OCI-LY7 (cell line): ENCODE results near the gene PRR16. TPM values are rescaled to one million over a fixed set of nuclear protein-coding genes. Genes with fewer than 3 reads are reported as not detected.

Source experiments
- BruUV-seq: library from RNA; stranded (reverse); fragments of 400-500 nt; replicated peaks from 2 replicates; lab custom pipeline; 2021; lab: Mats Ljungman, UMichigan
- CTCF ChIA-PET: fragments of 300-600 bp; sonication (Branson Sonifier 250); formaldehyde crosslinking; loops from one replicate; lab custom pipeline; 2022; ENCODE audit warnings: antibody characterized with exemption; ENCODE audit not compliant: unreplicated experiment; lab: Charles Lee
- POLR2A ChIA-PET: fragments of 300-600 bp; sonication (Branson Sonifier 250); formaldehyde crosslinking; loops from one replicate; lab custom pipeline; 2022; ENCODE audit warnings: antibody characterized with exemption; lab: Charles Lee
- DNase-seq: peaks from one replicate; pipeline ENCODE4 v3.0.0-alpha.2; 2015; ENCODE audit warnings: low spot score
- H2AFZ ChIP-seq: fragments of 200-600 bp; sonication (generic), shearing (Covaris generic); 2 replicates; pipeline ENCODE4 v1.6.1; 2014; ENCODE audit warnings: mild to moderate bottlenecking, antibody characterized with exemption, low read length, moderate library complexity
- H3K27ac ChIP-seq: fragments of 200-600 bp; sonication (generic); 2 replicates; pipeline ENCODE4 v1.5.1; 2014; ENCODE audit warnings: mixed run types, low read depth, mild to moderate bottlenecking, moderate library complexity, low read length, inconsistent platforms; ENCODE audit not compliant: poor library complexity, severe bottlenecking
- H3K36me3 ChIP-seq: fragments of 200-600 bp; sonication (generic); 2 replicates; pipeline ENCODE4 v1.6.1; 2014; ENCODE audit warnings: mild to moderate bottlenecking, antibody characterized with exemption, low read length, moderate library complexity, mixed read lengths; ENCODE audit not compliant: insufficient read depth
- H3K4me1 ChIP-seq: fragments of 200-600 bp; sonication (generic); 2 replicates; pipeline ENCODE4 v1.5.1; 2014; ENCODE audit warnings: mild to moderate bottlenecking, low read length; ENCODE audit not compliant: insufficient read depth, poor library complexity, severe bottlenecking
- H3K4me2 ChIP-seq: fragments of 200-600 bp; sonication (generic); 2 replicates; pipeline ENCODE4 v1.6.1; 2014; ENCODE audit warnings: mild to moderate bottlenecking, low read length
- H3K4me3 ChIP-seq: fragments of 200-600 bp; sonication (generic); 2 replicates; pipeline ENCODE4 v1.5.1; 2014; ENCODE audit warnings: mild to moderate bottlenecking, low read depth, low read length; ENCODE audit not compliant: poor library complexity, severe bottlenecking
- H3K79me2 ChIP-seq: fragments of 200-600 bp; sonication (generic); 2 replicates; pipeline ENCODE4 v1.6.1; 2016; ENCODE audit warnings: low read depth, mild to moderate bottlenecking, low read length, moderate library complexity, mixed read lengths; ENCODE audit not compliant: insufficient read depth
- H3K9me2 ChIP-seq: fragments of 200-600 bp; sonication (generic); 2 replicates; pipeline ENCODE4 v1.6.1; 2016; ENCODE audit warnings: mild to moderate bottlenecking, low read length, mixed read lengths; ENCODE audit not compliant: insufficient read depth
- H3K9me3 ChIP-seq: fragments of 200-600 bp; sonication (generic); 2 replicates; pipeline ENCODE4 v1.6.1; 2014; ENCODE audit warnings: mild to moderate bottlenecking, mixed run types, low read length, mixed read lengths
- H4K20me1 ChIP-seq: fragments of 200-600 bp; sonication (generic); 2 replicates; pipeline ENCODE4 v1.6.1; 2014; ENCODE audit warnings: mild to moderate bottlenecking, antibody characterized with exemption, low read length, moderate library complexity, mixed read lengths; ENCODE audit not compliant: insufficient read depth
- CTCF ChIP-seq: fragments of 200-600 bp; sonication (generic); conservative IDR thresholded peaks from 2 replicates; pipeline ENCODE4 v1.5.1; 2014; ENCODE audit warnings: mild to moderate bottlenecking, antibody characterized with exemption, low read length, moderate library complexity, mixed read lengths
- EZH2phosphoT487 ChIP-seq: fragments of 200-600 bp; sonication (generic); IDR thresholded peaks from 2 replicates; pipeline ENCODE4 v1.6.1; 2018; ENCODE audit warnings: low read depth, borderline replicate concordance, mild to moderate bottlenecking, mixed run types, antibody characterized with exemption, low read length, moderate library complexity, mixed read lengths
- intact Hi-C: fragments of 100-400 bp; cut with micrococcal nuclease; formaldehyde crosslinking; loops from one replicate; pipeline ENCODE4 v1.10.0; 2022; ENCODE audit not compliant: unreplicated experiment
- total RNA-seq, 2 experiments: library from RNA; depleted of rRNA in 1 of 2; stranded (reverse); fragments of >200 nt in 1 of 2; shearing (Covaris generic) in 1 of 2; gene quantifications; 2 replicates each; pipeline ENCODE4 v1.2.3, GENCODE V29; 2014 to 2022

PRR16 gene
- total RNA-seq, 2 experiments from 2014 or later: not detected

GRCh38 chr5:120532835-120533234 lies 68.7 kb downstream of the PRR16 start:
- no peaks in the 10 kb centered on the region for H3K9me2 ChIP-seq
- H3K79me2 ChIP-seq: no peaks in the 10 kb centered on the region
- POLR2A ChIA-PET: interaction anchor here (0.6 kb wide), 1 partner anchor 803 kb away, joined by 4 read pairs; no protein-coding TSS in a partner anchor
- no peaks in the 10 kb centered on the region for H3K4me1 ChIP-seq
- H2AFZ ChIP-seq: no peak overlapping the region
- H3K4me2 ChIP-seq: no peak overlapping the region
- H3K9me3 ChIP-seq: no peaks in the 10 kb centered on the region
- no peak for DNase-seq
- H3K27ac ChIP-seq: no peak overlapping the region
- CTCF ChIA-PET: no interaction called here
- H4K20me1 ChIP-seq: no peaks in the 10 kb centered on the region
- TF ChIP-seq CTCF (peak; percentile 50), EZH2phosphoT487 (no peak)
- BruUV-seq: no TSS peak
- no peak overlapping the region for H3K4me3 ChIP-seq
- intact Hi-C loops: no loop called here
- no peaks in the 10 kb centered on the region for H3K36me3 ChIP-seq

- Histone ChIP-seq H3K4me3 (no peak overlapping the region), H4K20me1 (no peaks in the 10 kb centered on the region), H3K9me2 (no peaks in the 10 kb centered on the region), H3K36me3 (no peaks in the 10 kb centered on the region), H3K4me2 (no peak overlapping the region), H3K27ac (no peak overlapping the region), H3K9me3 (no peaks in the 10 kb centered on the region), H2AFZ (no peak overlapping the region), H3K79me2 (no peaks in the 10 kb centered on the region), H3K4me1 (no peaks in the 10 kb centered on the region)
- POLR2A ChIA-PET: interaction anchor here (0.5 kb wide), 1 partner anchor 32 kb away, joined by 8 read pairs; no protein-coding TSS in a partner anchor
- intact Hi-C loops: no loop called here
- BruUV-seq: no TSS peak
- no peak for DNase-seq
- CTCF ChIA-PET: no interaction called here
- TF ChIP-seq CTCF: no peak
- TF ChIP-seq EZH2phosphoT487: no peak
These were observed 69.5 kb downstream of the PRR16 start for GRCh38 chr5:120533581-120533980.

GRCh38 chr5:120535900-120536299 lies 71.8 kb downstream of the PRR16 start:
- Histone ChIP-seq H3K4me3 (no peak overlapping the region), H3K79me2 (no peaks in the 10 kb centered on the region), H3K4me2 (no peak overlapping the region), H3K9me2 (no peaks in the 10 kb centered on the region), H3K27ac (no peak overlapping the region), H3K36me3 (no peaks in the 10 kb centered on the region), H3K4me1 (no peaks in the 10 kb centered on the region), H4K20me1 (no peaks in the 10 kb centered on the region), H2AFZ (no peak overlapping the region), H3K9me3 (no peaks in the 10 kb centered on the region)
- CTCF ChIA-PET: no interaction called here
- BruUV-seq: no TSS peak
- intact Hi-C loops: no loop called here
- no peak for DNase-seq
- TF ChIP-seq CTCF (no peak), EZH2phosphoT487 (no peak)
- POLR2A ChIA-PET: no interaction called here
